D341Med (cell line): ENCODE results near the gene SLC26A1.

Experiments used
- DNase-seq: peaks from one replicate; pipeline ENCODE4 v3.0.0; 2012; ENCODE audit warnings: low spot score

SLC26A1 gene

GRCh38 chr4:993111-994029, at the start of gene SLC26A1:
Gene SLC26A1, minus strand, starts transcription at chr4:993404. Its CDS starts 1,701 bp downstream, at chr4:991703.
- DNase-seq, result no peak

GRCh38 chr4:1042352-1043055, 49.3 kb upstream of the SLC26A1 start:
- DNase-seq, result no peak

GRCh38 chr4:1041936-1042330, 48.7 kb upstream of the SLC26A1 start:
- no peak for DNase-seq

GRCh38 chr4:1041147-1041935, 48.1 kb upstream of the SLC26A1 start:
- DNase-seq, result no peak

GRCh38 chr4:1040344-1041146, 47.3 kb upstream of the SLC26A1 start:
- no peak for DNase-seq

GRCh38 chr4:1039493-1040343, 46.5 kb upstream of the SLC26A1 start:
- no peak for DNase-seq

- no peak for DNase-seq
These were observed 45.8 kb upstream of the SLC26A1 start for GRCh38 chr4:1038948-1039492.

GRCh38 chr4:1036976-1037810, 44.0 kb upstream of the SLC26A1 start:
- no peak for DNase-seq

GRCh38 chr4:1036095-1036494, 42.9 kb upstream of the SLC26A1 start:
- DNase-seq, result no peak

- DNase-seq, result no peak
These were observed 42.3 kb upstream of the SLC26A1 start for GRCh38 chr4:1035510-1035909.

GRCh38 chr4:1033840-1034551, 40.8 kb upstream of the SLC26A1 start:
- DNase-seq, result no peak

- no peak for DNase-seq
These were observed 39.7 kb upstream of the SLC26A1 start for GRCh38 chr4:1032861-1033260.

- DNase-seq, result no peak
These were observed 39.0 kb upstream of the SLC26A1 start for GRCh38 chr4:1031956-1032795.

GRCh38 chr4:1031346-1031745, 38.1 kb upstream of the SLC26A1 start:
- no peak for DNase-seq

- no peak for DNase-seq
These were observed 37.4 kb upstream of the SLC26A1 start for GRCh38 chr4:1030559-1030958.

GRCh38 chr4:1030031-1030430, 36.8 kb upstream of the SLC26A1 start:
- peak; percentile 60 for DNase-seq

GRCh38 chr4:1029529-1029928, 36.3 kb upstream of the SLC26A1 start:
- no peak for DNase-seq
